IMR-90 (cell line): ENCODE data around the gene KAT6B. TPM values are rescaled to one million over a fixed set of nuclear protein-coding genes. Genes with fewer than 3 reads are reported as not detected.
A peak's percentile ranks its signal among the peaks of the same experiment; 100 is the strongest.

Experiments used
- ATAC-seq: fragments of 200-7000 bp; cut with Tn5 transposase; 2 replicates; pipeline ENCODE4 v1.9.1; 2020; ENCODE audit warnings: low read depth, mild to moderate bottlenecking, moderate library complexity
- BruUV-seq: library from RNA; stranded (reverse); fragments of 400-500 nt; replicated peaks from 2 replicates; lab custom pipeline; 2021; lab: Mats Ljungman, UMichigan
- CTCF ChIA-PET: fragments of 300-600 bp; formaldehyde crosslinking; extraction: SDS; loops from one replicate; lab custom pipeline; 2021; ENCODE audit warnings: antibody characterized with exemption; lab: Yijun Ruan, JAX
- POLR2A ChIA-PET: fragments of 300-600 bp; sonication (Branson Sonifier 250); formaldehyde crosslinking; loops from one replicate; lab custom pipeline; 2022; ENCODE audit warnings: antibody characterized with exemption; ENCODE audit not compliant: unreplicated experiment; lab: Charles Lee
- DNase-seq: peaks from one replicate; pipeline ENCODE4 v3.0.0; 2013
- H2AFZ ChIP-seq: replicated peaks from 2 replicates; pipeline ENCODE3; 2013; ENCODE audit warnings: low read length, mild to moderate bottlenecking; ENCODE audit not compliant: poor library complexity
- H2AK5ac ChIP-seq: 2 replicates; pipeline ENCODE4 v1.6.1; 2013; ENCODE audit warnings: low read depth, low read length, inconsistent platforms
- H2AK9ac ChIP-seq: replicated peaks from 2 replicates; pipeline ENCODE3; 2013; ENCODE audit warnings: mild to moderate bottlenecking, low read depth, low read length, moderate library complexity; ENCODE audit not compliant: poor library complexity
- H2BK120ac ChIP-seq: 2 replicates; pipeline ENCODE4 v1.6.1; 2013; ENCODE audit warnings: low read depth, low read length, inconsistent platforms
- H2BK15ac ChIP-seq: 3 replicates; pipeline ENCODE4 v1.6.1; 2013; ENCODE audit warnings: low read depth, low read length, inconsistent platforms
- H2BK20ac ChIP-seq: 2 replicates; pipeline ENCODE4 v1.6.1; 2013; ENCODE audit warnings: low read depth, mild to moderate bottlenecking, inconsistent platforms, low read length, moderate library complexity
- H2BK5ac ChIP-seq: 2 replicates; pipeline ENCODE4 v1.6.1; 2013; ENCODE audit warnings: mild to moderate bottlenecking, low read depth, low read length, inconsistent platforms; ENCODE audit not compliant: poor library complexity, severe bottlenecking
- H3K14ac ChIP-seq: replicated peaks from 2 replicates; pipeline ENCODE4 v1.6.1; 2013; ENCODE audit warnings: low read depth, low read length, inconsistent platforms
- H3K18ac ChIP-seq: 2 replicates; pipeline ENCODE4 v1.6.1; 2013; ENCODE audit warnings: low read depth, low read length, control low read depth
- H3K23ac ChIP-seq: 2 replicates; pipeline ENCODE4 v1.6.1; 2013; ENCODE audit warnings: low read depth, low read length, inconsistent platforms
- H3K27ac ChIP-seq: 2 replicates; pipeline ENCODE4 v1.5.1; 2013; ENCODE audit warnings: mild to moderate bottlenecking, control low read depth, low read length; ENCODE audit not compliant: insufficient read depth
- H3K27me3 ChIP-seq: 2 replicates; pipeline ENCODE4 v1.6.1; 2013; ENCODE audit warnings: low read length; ENCODE audit not compliant: control insufficient read depth, insufficient read depth
- H3K36me3 ChIP-seq: 2 replicates; pipeline ENCODE4 v1.6.1; 2013; ENCODE audit warnings: low read length, mixed read lengths; ENCODE audit not compliant: control insufficient read depth, insufficient read depth
- H3K4ac ChIP-seq: 2 replicates; pipeline ENCODE4 v1.6.1; 2013; ENCODE audit warnings: low read depth, low read length, inconsistent platforms
- H3K4me1 ChIP-seq: 2 replicates; pipeline ENCODE4 v1.6.1; 2013; ENCODE audit warnings: low read length, mixed read lengths; ENCODE audit not compliant: control insufficient read depth, insufficient read depth
- H3K4me2 ChIP-seq: 2 replicates; pipeline ENCODE4 v1.6.1; 2013; ENCODE audit warnings: low read depth, mild to moderate bottlenecking, control low read depth, low read length, moderate library complexity
- H3K4me3 ChIP-seq: 2 replicates; pipeline ENCODE4 v1.5.1; 2013; ENCODE audit warnings: low read depth, mild to moderate bottlenecking, control low read depth, low read length, moderate library complexity; ENCODE audit not compliant: insufficient read depth
- H3K56ac ChIP-seq: 2 replicates; pipeline ENCODE4 v1.6.1; 2013; ENCODE audit warnings: low read length, inconsistent platforms; ENCODE audit not compliant: insufficient read depth; ENCODE audit errors: extremely low read depth
- H3K79me1 ChIP-seq, 2 experiments: 2 replicates each; pipeline ENCODE4 v1.6.1; 2013; ENCODE audit warnings: low read length in 2 of 2, inconsistent platforms in 1 of 2, low read depth in 1 of 2
- H3K9ac ChIP-seq: 2 replicates; pipeline ENCODE4 v1.6.1; 2013; ENCODE audit warnings: low read depth, low read length, control low read depth
- H3K9me1 ChIP-seq: 2 replicates; pipeline ENCODE4 v1.6.1; 2013; ENCODE audit warnings: low read length, inconsistent platforms; ENCODE audit not compliant: insufficient read depth
- H3K9me3 ChIP-seq: 2 replicates; pipeline ENCODE4 v1.6.1; 2013; ENCODE audit warnings: low read length; ENCODE audit not compliant: control insufficient read depth, insufficient read depth
- H4K20me1 ChIP-seq: 2 replicates; pipeline ENCODE4 v1.6.1; 2013; ENCODE audit warnings: low read length, inconsistent platforms; ENCODE audit not compliant: insufficient read depth
- H4K5ac ChIP-seq: 2 replicates; pipeline ENCODE4 v1.6.1; 2013; ENCODE audit warnings: mild to moderate bottlenecking, low read depth, low read length, control low read depth
- H4K8ac ChIP-seq, 2 experiments: 2 replicates each; pipeline ENCODE4 v1.6.1; 2013; ENCODE audit warnings: low read depth in 2 of 2, low read length in 2 of 2, control low read depth in 1 of 2, inconsistent platforms in 1 of 2
- H4K91ac ChIP-seq: 2 replicates; pipeline ENCODE4 v1.6.1; 2013; ENCODE audit warnings: low read depth, low read length, inconsistent platforms; ENCODE audit not compliant: insufficient read depth
- CEBPB ChIP-seq: IDR thresholded peaks from 2 replicates; pipeline ENCODE4 v1.6.1; 2012; ENCODE audit warnings: low read depth, low read length, improper control_type of control experiment
- CTCF ChIP-seq: conservative IDR thresholded peaks from 2 replicates; pipeline ENCODE4 v1.5.1; 2012; ENCODE audit warnings: mild to moderate bottlenecking, low read depth, low read length, improper control_type of control experiment
- NFE2L2 ChIP-seq: fragments of 150-350 bp; IDR thresholded peaks from 2 replicates; pipeline ENCODE4 v1.6.1; 2016; ENCODE audit warnings: low read depth, mild to moderate bottlenecking, low read length
- WGBS, 2 experiments: methylation state at CpG; one replicate each; pipeline versions ENCODE4 v1.1.5 to v1.1.7; 2013; ENCODE audit warnings: missing lambda C conversion rate in 2 of 2; ENCODE audit not compliant: insufficient read length in 1 of 2; ENCODE audit errors: extremely low coverage in 2 of 2; 5-methylcytosine and 5-hydroxymethylcytosine counted together
- dilution Hi-C: fragments of 300-500 bp; cut with HindIII; formaldehyde crosslinking; loops from one replicate; pipeline ENCODE4 v1.14.3; 2018; ENCODE audit warnings: low sequenced_read_pairs; ENCODE audit not compliant: unreplicated experiment
- in situ Hi-C: fragments of 300-500 bp; cut with MboI; formaldehyde crosslinking; loops from 3 replicates; pipeline ENCODE4 v1.14.3; 2019; ENCODE audit warnings: low sequenced_read_pairs, inconsistent platforms, mixed read lengths
- intact Hi-C: fragments of 100-400 bp; cut with micrococcal nuclease; formaldehyde crosslinking; loops from 2 replicates; pipeline ENCODE4 v1.10.0; 2022
- polyA plus RNA-seq, 3 experiments: library from polyadenylated mRNA; depleted of rRNA; stranded (reverse); fragments of >200 nt; gene quantifications; 2 replicates each; pipeline ENCODE4 v1.2.3, GENCODE V29; 2012; ENCODE audit warnings: low replicate concordance in 1 of 3
- total RNA-seq: library from RNA; depleted of rRNA; stranded (reverse); fragments of >200 nt; gene quantifications from 2 replicates; pipeline ENCODE4 v1.2.3, GENCODE V29; 2012

KAT6B gene
- total and polyA plus RNA-seq, 2 of the 4 experiments (the other 2 are of a cell fraction): 8.8 to 28.1 TPM

- no TSS peak for BruUV-seq
- H4K20me1 ChIP-seq: no peaks in the 10 kb centered on the region
These were observed 129.4 kb downstream of the KAT6B start for GRCh38 chr10:74955796-74956195.

More at GRCh38 chr10:74955796-74956195, 129.4 kb downstream of the KAT6B start:
- no peak overlapping the region for H3K14ac ChIP-seq
- no peak overlapping the region for H4K5ac ChIP-seq
- intact Hi-C loops (no loop called here), in situ Hi-C loops (no loop called here), dilution Hi-C loops (no loop called here)
- no peaks in the 10 kb centered on the region for H3K27me3 ChIP-seq
- H3K9me3 ChIP-seq: no peaks in the 10 kb centered on the region
- no peak overlapping the region for H2AFZ ChIP-seq
- H3K56ac ChIP-seq: no peak overlapping the region
- H3K9ac ChIP-seq: no peak overlapping the region
- DNase-seq (peak; percentile 30), ATAC-seq (no peak)
- WGBS, 2 experiments: no CpG with 5 or more reads among the region's 5 CpGs
- no peak overlapping the region for H2BK15ac ChIP-seq
- no peak overlapping the region for H3K4me3 ChIP-seq
- H3K9me1 ChIP-seq: 0 out of 2 replicates have a peak, but pooled peaks cover 3% of the 10 kb centered on the region
- no peak overlapping the region for H2BK5ac ChIP-seq
- ChIA-PET POLR2A (no interaction called here), CTCF (no interaction called here)
- no peak overlapping the region for H4K8ac ChIP-seq
- TF ChIP-seq NFE2L2 (no peak), CEBPB (peak; percentile 60; the same call in 1 of the 2 replicates), CTCF (no peak)
- H2AK9ac ChIP-seq: no peak overlapping the region
- H3K4me2 ChIP-seq: no peak overlapping the region
- no peak overlapping the region for H3K23ac ChIP-seq
- no peak overlapping the region for H3K4ac ChIP-seq
- peaks cover 34 to 44% of the 10 kb centered on the region in 2 experiments for H3K79me1 ChIP-seq
- no peak overlapping the region for H4K91ac ChIP-seq
- H3K36me3 ChIP-seq: no peaks in the 10 kb centered on the region; the same call in 1 of the 2 replicates
- H2BK120ac ChIP-seq: no peak overlapping the region
- no peak overlapping the region for H2AK5ac ChIP-seq
- H3K4me1 ChIP-seq: no peaks in the 10 kb centered on the region
- no peak overlapping the region for H3K27ac ChIP-seq
- H3K18ac ChIP-seq: no peak overlapping the region
- H2BK20ac ChIP-seq: no peak overlapping the region
